Measurements from ENCODE around the gene DNAAF9. TPM values are rescaled to one million over a fixed set of nuclear protein-coding genes. Genes with fewer than 3 reads are reported as not detected.
"Not testable (repeated sequence)": the region's sequence is repeated elsewhere in the genome, so short reads cannot be mapped to it uniquely, and the experiment has no call there.

The DNAAF9 gene
- total RNA-seq, 2 donors from 2014 or later: 1.2 to 4.0 TPM

GRCh38 chr20:3433744-3434143, 26.3 kb upstream of the DNAAF9 start:
- H3K27ac ChIP-seq: no peak overlapping the region
- H3K9me3 ChIP-seq: no peaks in the 10 kb centered on the region
- H3K27me3 ChIP-seq: peaks cover 21% of the 10 kb centered on the region
- H3K4me1 ChIP-seq: peaks cover 5% of the 10 kb centered on the region
- TF ChIP-seq, protein P1, sequence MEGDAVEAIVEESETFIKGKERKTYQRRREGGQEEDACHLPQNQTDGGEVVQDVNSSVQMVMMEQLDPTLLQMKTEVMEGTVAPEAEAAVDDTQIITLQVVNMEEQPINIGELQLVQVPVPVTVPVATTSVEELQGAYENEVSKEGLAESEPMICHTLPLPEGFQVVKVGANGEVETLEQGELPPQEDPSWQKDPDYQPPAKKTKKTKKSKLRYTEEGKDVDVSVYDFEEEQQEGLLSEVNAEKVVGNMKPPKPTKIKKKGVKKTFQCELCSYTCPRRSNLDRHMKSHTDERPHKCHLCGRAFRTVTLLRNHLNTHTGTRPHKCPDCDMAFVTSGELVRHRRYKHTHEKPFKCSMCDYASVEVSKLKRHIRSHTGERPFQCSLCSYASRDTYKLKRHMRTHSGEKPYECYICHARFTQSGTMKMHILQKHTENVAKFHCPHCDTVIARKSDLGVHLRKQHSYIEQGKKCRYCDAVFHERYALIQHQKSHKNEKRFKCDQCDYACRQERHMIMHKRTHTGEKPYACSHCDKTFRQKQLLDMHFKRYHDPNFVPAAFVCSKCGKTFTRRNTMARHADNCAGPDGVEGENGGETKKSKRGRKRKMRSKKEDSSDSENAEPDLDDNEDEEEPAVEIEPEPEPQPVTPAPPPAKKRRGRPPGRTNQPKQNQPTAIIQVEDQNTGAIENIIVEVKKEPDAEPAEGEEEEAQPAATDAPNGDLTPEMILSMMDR (IDR thresholded peaks at IDR 0.05): no peak
- DNase-seq: no peak
- intact Hi-C loops (cut with DNase I): no loop called here
- no peak overlapping the region for H3K9ac ChIP-seq (ENCODE audit: low read depth in 2 of 2, low read length in 2 of 2)
- no peak overlapping the region for H3K4me3 ChIP-seq
- H3K36me3 ChIP-seq: no peaks in the 10 kb centered on the region

DNA sequence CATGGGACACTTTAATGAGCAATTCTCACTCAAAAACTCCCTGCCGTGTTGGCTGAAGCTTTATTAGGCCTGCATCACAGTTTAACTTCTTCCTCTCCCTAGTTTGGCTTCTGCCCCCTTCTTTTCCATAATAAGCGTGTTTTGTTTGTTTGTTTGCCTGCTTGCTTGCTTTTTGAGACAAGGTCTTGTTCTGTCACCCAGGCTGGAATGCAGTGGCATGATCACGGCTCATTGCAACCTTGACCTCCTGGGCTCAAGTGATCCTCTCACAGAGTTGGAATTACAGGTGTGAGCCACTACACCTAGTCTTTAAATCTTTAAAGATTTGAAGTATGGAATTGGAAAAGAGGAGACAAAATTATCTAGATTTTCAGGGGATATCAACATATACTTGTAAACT, 25.4 kb upstream of the DNAAF9 start:
- TF ChIP-seq, protein P1 (IDR thresholded peaks at IDR 0.05): no peak
- intact Hi-C loops (cut with DNase I): no loop called here
- DNase-seq: no peak
- peaks cover 21% of the 10 kb centered on the region for H3K27me3 ChIP-seq
- no peak overlapping the region for H3K9ac ChIP-seq (ENCODE audit: low read depth in 2 of 2, low read length in 2 of 2)
- no peak overlapping the region for H3K4me3 ChIP-seq
- H3K9me3 ChIP-seq: no peaks in the 10 kb centered on the region
- H3K27ac ChIP-seq: no peak overlapping the region
- H3K36me3 ChIP-seq: no peaks in the 10 kb centered on the region
- H3K4me1 ChIP-seq: peaks cover 5% of the 10 kb centered on the region

- H3K27ac ChIP-seq: no peak overlapping the region
- TF ChIP-seq, protein P1 (IDR thresholded peaks at IDR 0.05): no peak
These were observed 23.6 kb upstream of the DNAAF9 start for GRCh38 chr20:3431109-3431508.

DNA sequence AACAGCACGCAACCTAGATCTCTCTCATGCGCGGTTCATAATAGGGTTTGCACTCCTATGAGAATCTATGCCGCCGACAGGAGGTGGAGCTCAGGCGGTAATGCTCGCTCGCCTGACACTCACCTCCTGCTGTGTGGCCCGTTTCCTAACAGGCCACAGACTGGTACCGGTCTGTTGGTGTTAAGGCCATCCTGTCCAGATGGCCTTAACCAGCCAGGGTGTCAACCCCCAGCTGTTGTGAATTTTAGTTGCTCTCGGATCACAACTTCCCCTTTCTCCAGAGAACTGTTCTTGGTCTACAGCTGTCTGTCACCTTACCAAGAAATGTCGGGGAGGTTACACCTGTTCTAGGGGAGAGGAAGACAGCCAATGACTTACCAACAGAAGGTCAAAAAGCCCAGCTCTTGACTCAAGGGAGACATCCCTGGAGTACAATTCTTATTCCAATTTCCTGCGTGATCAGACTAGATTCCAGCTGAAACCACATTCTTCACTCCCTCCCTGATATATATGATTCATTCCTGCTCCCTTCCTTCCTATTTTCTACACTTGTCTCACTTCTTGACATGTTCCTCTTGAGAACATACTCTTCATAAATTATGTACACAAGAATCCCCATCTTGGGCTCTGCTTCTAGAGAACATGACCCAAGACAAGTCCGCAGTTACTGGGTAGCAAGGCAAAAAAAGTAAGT, 23.1 kb upstream of the DNAAF9 start:
- intact Hi-C loops (cut with DNase I): no loop called here
- Histone ChIP-seq H3K4me1 (no peaks in the 10 kb centered on the region), H3K4me3 (no peak overlapping the region), H3K9me3 (no peaks in the 10 kb centered on the region), H3K36me3 (no peaks in the 10 kb centered on the region), H3K27me3 (peaks cover 21% of the 10 kb centered on the region), H3K27ac (no peak overlapping the region), H3K9ac (ENCODE audit: low read depth in 2 of 2, low read length in 2 of 2) (no peak overlapping the region)
- TF ChIP-seq, protein P1 (IDR thresholded peaks at IDR 0.05): no peak
- no peak for DNase-seq

More at GRCh38 chr20:3431109-3431508, 23.6 kb upstream of the DNAAF9 start:
- H3K9ac ChIP-seq (ENCODE audit: low read depth in 2 of 2, low read length in 2 of 2): no peak overlapping the region
- no peak for DNase-seq
- no peaks in the 10 kb centered on the region for H3K4me1 ChIP-seq
- intact Hi-C loops (cut with DNase I): no loop called here
- no peak overlapping the region for H3K4me3 ChIP-seq
- peaks cover 21% of the 10 kb centered on the region for H3K27me3 ChIP-seq
- H3K36me3 ChIP-seq: no peaks in the 10 kb centered on the region
- no peaks in the 10 kb centered on the region for H3K9me3 ChIP-seq

GRCh38 chr20:3426766-3427165, 19.3 kb upstream of the DNAAF9 start:
- H3K9ac ChIP-seq (ENCODE audit: low read depth in 2 of 2, low read length in 2 of 2); intact Hi-C loops (cut with DNase I); H3K27ac ChIP-seq; H3K27me3 ChIP-seq; H3K36me3 ChIP-seq; H3K4me3 ChIP-seq; H3K4me1 ChIP-seq; H3K9me3 ChIP-seq; DNase-seq: not testable (repeated sequence)

- Histone ChIP-seq H3K27me3 (no peaks in the 10 kb centered on the region), H3K27ac (no peak overlapping the region), H3K4me3 (no peak overlapping the region), H3K9me3 (no peaks in the 10 kb centered on the region), H3K36me3 (no peaks in the 10 kb centered on the region), H3K9ac (ENCODE audit: low read depth in 2 of 2, low read length in 2 of 2) (no peak overlapping the region), H3K4me1 (no peaks in the 10 kb centered on the region)
- intact Hi-C loops (cut with DNase I): no loop called here
- TF ChIP-seq, protein P1 (IDR thresholded peaks at IDR 0.05): no peak
- DNase-seq: no peak
These were observed 15.7 kb upstream of the DNAAF9 start for GRCh38 chr20:3423126-3423525.
